Fibroblast of skin of left biceps (primary cell): Measurements from ENCODE around the gene INTS11.

Experiments
- DNase-seq, 2 experiments: peaks; one replicate each; pipeline ENCODE4 v3.0.0-alpha.2; 2013; ENCODE audit warnings: low read depth in 2 of 2

INTS11 gene

DNA sequence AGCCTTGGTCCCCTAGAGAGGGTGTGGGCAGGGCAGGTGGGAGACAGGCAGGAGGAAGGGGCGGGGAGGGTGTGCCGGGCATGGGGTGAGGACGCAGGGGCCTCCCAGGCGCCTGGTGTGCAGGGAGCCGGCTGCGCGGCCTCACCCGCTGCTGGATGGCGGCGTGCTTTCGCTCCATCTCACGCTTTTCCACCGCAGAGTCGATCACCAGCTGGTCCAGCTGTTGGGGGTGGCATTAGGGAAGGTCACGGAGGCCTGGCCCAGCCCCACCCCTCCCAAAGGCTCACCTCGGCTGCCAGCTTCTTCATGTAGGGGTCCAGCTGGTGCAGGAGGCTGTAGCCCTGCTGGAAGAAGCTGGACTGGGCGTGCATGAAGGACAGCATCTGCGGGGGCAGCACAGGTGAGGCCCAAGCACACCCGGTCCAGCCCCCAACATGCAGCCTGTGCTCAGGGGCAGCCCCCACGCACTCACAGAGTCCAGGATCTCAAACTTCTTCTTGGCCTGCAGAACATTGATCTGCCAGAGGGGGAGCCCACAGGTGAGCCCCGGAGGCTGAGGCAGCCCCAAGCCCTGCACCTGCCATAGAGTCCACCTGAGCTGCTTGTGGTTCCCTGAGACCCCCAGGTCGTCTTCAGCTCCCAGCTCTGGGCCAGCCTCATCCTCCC is 24.6 kb downstream of the INTS11 start:
- no peak for DNase-seq

GRCh38 chr1:1298861-1299685 is 25.4 kb downstream of the INTS11 start:
- DNase-seq = no peak

GRCh38 chr1:1297802-1298424 is 26.5 kb downstream of the INTS11 start:
- no peak for DNase-seq

DNA sequence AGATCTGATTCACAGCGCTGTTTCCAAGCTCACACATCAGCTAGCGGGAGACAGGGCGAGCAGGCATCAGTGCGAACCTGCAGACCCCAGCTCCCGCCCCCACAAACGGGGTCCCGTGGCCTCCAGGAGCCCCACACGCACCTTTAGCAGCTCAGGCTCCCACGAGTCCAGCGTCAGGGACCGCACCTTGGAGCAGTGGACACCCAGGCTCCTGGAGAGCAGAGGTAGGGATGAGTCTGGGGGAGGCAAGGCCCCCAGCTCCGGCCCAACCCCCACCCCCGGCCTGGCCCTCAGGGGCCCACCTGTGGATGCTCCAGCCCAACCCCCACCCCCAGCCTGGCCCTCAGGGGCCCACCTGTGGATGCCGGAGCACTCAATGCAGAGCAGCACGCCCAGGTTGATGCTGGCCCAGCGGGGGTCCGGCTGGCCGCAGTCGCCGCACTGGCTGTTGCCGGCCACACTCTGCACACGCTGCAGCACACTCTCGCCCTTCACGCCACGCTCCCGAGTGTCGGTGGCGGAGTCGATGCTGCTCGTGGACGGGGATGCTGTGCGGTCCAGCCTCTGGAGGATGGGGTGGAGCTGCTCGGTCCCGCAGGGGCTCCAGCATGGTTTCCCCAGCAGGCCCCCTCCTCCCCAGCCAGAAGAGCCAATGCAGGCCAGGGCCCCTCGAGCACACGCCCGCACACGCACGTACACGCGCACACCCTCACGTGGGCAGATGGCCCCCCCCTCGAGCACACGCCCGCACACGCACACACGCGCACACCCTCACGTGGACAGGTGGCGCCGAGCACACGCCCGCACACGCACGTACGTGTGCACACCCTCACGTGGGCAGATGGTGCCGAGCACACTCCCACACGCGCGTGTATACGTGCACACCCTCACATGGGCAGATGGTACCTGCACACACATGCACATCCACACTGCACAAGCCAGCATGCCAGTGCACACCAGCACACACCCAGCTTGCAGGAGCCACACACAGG is 28.1 kb downstream of the INTS11 start:
- no peak for DNase-seq

DNA sequence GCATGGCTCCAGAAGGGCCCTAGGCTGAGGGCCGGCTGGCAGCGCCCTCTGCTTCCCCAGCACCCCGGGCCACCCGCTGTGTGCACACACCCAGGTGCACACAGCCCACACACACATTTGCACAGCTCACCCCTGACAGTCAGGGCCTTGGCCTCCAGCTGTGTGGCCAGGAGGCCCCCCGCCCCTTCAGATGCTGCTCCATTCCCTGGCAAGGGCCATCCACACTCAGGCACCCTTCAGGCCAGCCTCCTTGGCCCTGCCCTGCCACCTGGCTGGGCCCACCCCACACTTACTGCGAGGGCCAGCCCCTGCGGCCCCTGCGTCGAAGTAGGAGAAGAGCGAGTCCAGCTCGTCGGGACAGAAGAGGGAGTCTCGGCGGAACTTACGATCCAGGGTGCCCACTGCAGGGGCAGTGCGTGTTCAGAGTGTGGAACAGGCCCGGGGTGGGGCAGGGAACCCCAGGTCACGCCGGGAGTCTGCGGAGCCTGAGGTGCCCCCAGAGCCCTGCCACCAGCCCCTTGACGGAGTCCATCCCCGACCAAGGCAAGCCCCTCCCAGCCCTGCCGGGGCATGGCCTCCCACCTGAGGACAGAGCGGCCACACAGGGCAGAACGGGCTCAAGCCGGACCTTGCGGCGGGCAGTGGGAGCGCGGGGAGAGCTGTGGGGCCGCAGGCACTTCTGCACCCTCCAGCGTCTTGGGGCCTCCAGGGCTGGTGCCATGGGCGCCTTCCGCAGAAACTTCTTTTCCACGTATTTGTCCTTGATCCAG is 29.1 kb downstream of the INTS11 start:
- DNase-seq = no peak

- no peak for DNase-seq
Measured at GRCh38 chr1:1294250-1294890, 30.1 kb downstream of the INTS11 start.

- DNase-seq = no peak
Measured at GRCh38 chr1:1293263-1294249, 30.9 kb downstream of the INTS11 start.

GRCh38 chr1:1292851-1293250 is 31.6 kb downstream of the INTS11 start:
- DNase-seq = no peak

DNA sequence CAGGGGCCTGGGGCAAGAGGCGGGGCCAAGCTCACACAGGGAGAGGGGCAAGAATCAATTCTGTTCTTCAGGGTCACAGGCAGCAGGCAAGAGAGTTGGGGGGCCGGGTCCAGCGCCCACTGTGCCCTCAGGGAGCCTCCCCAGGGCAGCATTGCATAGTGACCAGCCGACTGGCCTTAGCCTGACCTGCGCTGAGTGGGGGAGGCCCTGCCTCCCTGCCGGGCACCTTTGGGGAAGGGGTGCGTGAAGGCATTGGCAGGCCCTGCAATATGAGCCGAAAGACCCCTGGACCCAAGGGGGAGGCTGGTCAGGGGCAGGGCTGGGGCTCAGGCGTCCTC is 32.0 kb downstream of the INTS11 start:
- no peak for DNase-seq

DNA sequence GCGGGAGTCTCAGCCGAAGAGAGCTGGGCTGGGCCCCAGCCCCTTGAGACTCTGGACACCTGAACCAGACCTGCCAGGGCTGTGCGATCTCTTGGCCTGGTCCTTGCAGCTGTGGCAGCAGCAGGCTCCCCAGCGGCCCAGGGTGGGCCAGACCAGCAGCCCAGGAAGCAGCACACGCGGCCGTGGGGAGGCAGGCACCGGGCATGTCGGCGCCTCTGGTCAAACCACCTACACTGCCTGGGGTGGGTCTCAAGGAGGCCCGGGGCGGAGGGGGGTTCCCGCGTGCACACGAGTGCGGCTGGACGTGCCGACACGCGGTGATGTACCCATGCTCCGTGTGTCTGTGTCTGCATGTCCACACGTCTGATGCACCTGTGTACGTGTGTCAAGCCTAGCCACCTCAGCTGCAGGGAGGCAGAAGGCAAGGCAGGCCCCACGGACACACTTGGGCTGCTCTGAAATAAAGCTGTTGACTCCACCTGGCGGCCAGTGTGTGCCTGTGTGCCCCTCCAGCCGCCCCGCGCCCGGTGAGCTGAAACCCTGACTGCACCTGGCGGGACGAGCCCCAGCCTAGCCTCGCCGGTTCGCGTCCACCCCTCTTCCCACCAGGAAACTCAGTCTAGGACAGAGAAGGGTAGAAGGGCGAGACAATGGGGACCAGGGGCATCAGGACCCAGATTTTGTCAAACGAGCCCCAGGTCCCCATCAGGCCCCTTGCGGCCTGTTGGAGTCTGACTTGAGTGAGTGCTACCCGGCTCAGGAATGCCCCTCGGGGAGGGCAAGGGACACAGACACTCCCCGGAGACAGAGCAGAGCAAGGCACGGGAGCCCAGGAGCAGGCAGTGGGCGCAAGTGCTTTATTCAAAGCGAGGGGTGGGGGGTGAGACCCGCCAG is 32.7 kb downstream of the INTS11 start:
- no peak for DNase-seq

DNA sequence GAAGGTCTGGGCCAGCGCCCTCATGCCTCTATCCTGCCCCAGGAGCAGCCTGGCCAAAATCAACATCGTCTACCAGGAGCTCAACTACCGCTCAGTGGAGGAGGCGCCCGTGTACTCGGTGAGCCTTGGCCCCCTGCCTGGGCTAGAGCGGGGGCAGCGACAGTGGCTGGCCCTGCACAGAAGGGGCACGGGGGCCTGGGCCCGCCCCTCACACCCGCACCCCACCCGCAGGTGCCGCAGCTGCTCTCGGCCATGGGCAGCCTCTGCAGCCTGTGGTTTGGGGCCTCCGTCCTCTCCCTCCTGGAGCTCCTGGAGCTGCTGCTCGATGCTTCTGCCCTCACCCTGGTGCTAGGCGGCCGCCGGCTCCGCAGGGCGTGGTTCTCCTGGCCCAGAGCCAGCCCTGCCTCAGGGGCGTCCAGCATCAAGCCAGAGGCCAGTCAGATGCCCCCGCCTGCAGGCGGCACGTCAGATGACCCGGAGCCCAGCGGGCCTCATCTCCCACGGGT is 33.4 kb downstream of the INTS11 start:
- DNase-seq = no peak

DNA sequence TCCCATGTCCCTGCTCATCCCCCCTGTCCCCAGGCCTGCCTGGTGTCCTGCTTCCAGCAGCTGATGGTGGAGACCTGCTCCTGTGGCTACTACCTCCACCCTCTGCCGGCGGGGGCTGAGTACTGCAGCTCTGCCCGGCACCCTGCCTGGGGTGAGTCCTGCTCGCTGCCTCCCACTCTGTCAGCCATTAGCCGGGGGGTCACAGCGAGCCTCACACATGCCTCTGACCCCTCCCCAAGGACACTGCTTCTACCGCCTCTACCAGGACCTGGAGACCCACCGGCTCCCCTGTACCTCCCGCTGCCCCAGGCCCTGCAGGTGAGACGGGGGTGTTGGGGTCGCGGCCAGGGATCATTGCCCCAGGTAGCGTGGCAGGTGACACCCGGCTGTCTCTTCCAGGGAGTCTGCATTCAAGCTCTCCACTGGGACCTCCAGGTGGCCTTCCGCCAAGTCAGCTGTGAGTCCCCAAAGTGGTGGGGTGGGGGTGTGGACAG is 34.2 kb downstream of the INTS11 start:
- DNase-seq = no peak

GRCh38 chr1:1287288-1288110 is 37.0 kb downstream of the INTS11 start:
- DNase-seq = no peak

DNA sequence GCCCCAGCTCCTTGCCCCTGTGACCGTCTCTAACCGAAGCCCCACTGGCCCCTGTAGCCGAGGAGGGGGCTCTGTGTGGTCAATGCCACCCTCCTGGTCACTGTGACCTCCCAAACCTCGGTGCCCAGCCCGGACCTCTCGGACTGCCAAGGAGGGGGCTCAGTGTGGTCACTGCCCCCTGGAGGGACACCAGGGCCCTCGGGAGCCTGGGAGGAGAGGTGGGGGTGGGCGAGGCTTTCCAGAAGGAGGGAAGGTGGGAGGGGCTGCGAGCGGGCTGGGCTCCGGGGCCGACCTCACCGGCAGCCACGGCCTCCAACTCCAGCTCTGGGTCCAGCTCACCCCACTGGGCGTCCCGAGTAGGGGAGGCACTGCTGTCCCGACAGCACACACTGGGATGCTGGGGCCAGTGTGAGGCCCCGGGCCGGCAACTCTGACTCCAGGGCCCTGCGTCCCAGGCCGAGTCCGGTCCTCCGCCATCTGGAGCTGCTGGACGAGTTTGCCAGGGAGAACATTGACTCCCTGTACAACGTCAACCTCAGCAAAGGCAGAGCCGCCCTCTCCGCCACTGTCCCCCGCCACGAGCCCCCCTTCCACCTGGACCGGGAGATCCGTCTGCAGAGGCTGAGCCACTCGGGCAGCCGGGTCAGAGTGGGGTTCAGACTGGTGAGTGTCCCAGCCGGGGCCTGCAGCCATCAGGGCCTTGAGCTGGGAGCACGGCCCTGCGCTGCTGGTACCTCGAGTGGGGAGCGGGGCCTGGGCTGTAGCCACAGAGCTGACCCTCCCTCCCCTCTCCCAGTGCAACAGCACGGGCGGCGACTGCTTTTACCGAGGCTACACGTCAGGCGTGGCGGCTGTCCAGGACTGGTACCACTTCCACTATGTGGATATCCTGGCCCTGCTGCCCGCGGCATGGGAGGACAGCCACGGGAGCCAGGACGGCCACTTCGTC is 37.9 kb downstream of the INTS11 start:
- DNase-seq = no peak

GRCh38 chr1:1285611-1286311 is 38.7 kb downstream of the INTS11 start:
- DNase-seq = no peak
